ENCODE results near the gene RBM39. TPM values are rescaled to one million over a fixed set of nuclear protein-coding genes. Genes with fewer than 3 reads are reported as not detected.

Gene RBM39
- total and polyA plus RNA-seq, 2 experiments from 2014 or later, result 259 to 413 TPM

DNA sequence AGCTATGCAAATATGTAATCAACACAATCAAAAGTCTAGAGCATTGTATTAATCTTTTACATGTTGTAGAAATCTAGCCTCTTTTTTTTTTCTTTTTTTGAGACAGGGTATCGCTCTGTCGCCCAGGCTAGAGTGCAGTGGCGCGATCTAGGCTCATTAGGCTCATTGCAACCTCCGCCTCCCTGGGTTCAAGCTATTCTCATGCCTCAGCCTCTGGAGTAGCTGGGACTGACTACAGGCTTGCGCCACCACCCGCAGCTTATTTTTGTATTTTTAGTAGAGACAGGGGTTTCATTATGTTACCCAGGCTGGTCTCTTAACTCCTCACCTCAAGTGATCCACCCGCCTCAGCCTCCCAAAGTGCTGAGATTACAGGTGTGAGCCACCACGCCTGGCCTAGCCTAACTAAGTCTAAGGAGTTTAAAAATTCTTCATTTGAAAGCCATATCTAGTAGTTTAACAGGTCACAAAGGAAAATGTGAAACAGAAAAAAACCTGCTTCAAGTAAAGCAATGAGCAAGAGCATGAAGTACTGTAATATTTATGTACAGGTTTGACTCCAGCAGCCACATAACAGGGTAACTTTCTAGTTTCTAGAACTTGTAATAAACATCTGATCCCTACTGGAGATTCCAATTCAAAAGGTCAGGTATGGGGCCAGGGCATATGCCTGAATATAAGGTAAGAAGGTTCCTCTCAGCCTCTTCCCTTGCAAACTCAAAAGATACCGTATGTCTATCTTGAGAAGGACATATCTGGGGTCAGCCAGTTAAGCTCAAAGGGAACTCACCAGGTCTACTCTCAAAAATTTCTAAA, 81.7 kb downstream of the RBM39 start:
- Mint-ChIP-seq H3K27ac (no peak overlapping the region), H3K4me1 (peaks cover 41% of the 10 kb centered on the region; the same call in 2 of the 3 replicates), H3K36me3 (ENCODE audit: low read depth) (peaks cover 11% of the 10 kb centered on the region; the same call in 2 of the 3 replicates), H3K27me3 (ENCODE audit: insufficient read depth, low read depth, poor library complexity) (peaks cover 9% of the 10 kb centered on the region), H3K9me3 (no peaks in the 10 kb centered on the region), H3K4me3 (peak overlapping the region; percentile 12; the same call in 1 of the 3 replicates)
- DNase-seq (ENCODE audit: low spot score) (no peak), ATAC-seq (no peak)
- Histone ChIP-seq H4K20me1 (replicated peaks; ENCODE audit: insufficient read depth) (peaks cover 80% of the 10 kb centered on the region), H3K79me2 (replicated peaks; ENCODE audit: insufficient read depth) (peaks cover 94% of the 10 kb centered on the region), H3K4me3 (peak overlapping the region; percentile 95; the same call in 1 of the 2 replicates), H2AFZ (no peak overlapping the region), H3K4me2 (peak overlapping the region; percentile 94), H3K27ac (ENCODE audit: low read depth) (peak overlapping the region; percentile 64; the same call in 1 of the 2 replicates), H3K4me1 (ENCODE audit: insufficient read depth) (peaks cover 48% of the 10 kb centered on the region), H3F3A (replicated peaks; ENCODE audit: low read depth) (no peaks in the 10 kb centered on the region), H3K27me3 (ENCODE audit: insufficient read depth) (no peaks in the 10 kb centered on the region), H3K36me3 (ENCODE audit: insufficient read depth) (no peaks in the 10 kb centered on the region), H3K9me2 (ENCODE audit: insufficient read depth) (no peaks in the 10 kb centered on the region)
- TF ChIP-seq STAT1 (IDR thresholded peaks at IDR 0.05; ENCODE audit: unreplicated experiment) (no peak), EZH2 (IDR thresholded peaks at IDR 0.05; ENCODE audit: low read depth, unreplicated experiment) (no peak), JUNB (IDR thresholded peaks at IDR 0.05; ENCODE audit: unreplicated experiment) (no peak), EZH2phosphoT487 (IDR thresholded peaks at IDR 0.05; ENCODE audit: unreplicated experiment) (no peak), ZNF114 (CRISPR knock-in tag; IDR thresholded peaks at IDR 0.05) (no peak), NANOG (IDR thresholded peaks at IDR 0.05; ENCODE audit: borderline replicate concordance) (no peak), ZNF331 (CRISPR knock-in tag; IDR thresholded peaks at IDR 0.05; ENCODE audit: low read depth) (no peak), CREB1 (CRISPR knock-in tag; IDR thresholded peaks at IDR 0.05; ENCODE audit: low read depth) (no peak), POLR2AphosphoS5 (IDR thresholded peaks at IDR 0.05; ENCODE audit: low read depth) (no peak)
- TF ChIP-seq, protein P1, sequence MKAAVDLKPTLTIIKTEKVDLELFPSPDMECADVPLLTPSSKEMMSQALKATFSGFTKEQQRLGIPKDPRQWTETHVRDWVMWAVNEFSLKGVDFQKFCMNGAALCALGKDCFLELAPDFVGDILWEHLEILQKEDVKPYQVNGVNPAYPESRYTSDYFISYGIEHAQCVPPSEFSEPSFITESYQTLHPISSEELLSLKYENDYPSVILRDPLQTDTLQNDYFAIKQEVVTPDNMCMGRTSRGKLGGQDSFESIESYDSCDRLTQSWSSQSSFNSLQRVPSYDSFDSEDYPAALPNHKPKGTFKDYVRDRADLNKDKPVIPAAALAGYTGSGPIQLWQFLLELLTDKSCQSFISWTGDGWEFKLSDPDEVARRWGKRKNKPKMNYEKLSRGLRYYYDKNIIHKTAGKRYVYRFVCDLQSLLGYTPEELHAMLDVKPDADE (IDR thresholded peaks at IDR 0.05), result no peak
- TF ChIP-seq, protein P2, sequence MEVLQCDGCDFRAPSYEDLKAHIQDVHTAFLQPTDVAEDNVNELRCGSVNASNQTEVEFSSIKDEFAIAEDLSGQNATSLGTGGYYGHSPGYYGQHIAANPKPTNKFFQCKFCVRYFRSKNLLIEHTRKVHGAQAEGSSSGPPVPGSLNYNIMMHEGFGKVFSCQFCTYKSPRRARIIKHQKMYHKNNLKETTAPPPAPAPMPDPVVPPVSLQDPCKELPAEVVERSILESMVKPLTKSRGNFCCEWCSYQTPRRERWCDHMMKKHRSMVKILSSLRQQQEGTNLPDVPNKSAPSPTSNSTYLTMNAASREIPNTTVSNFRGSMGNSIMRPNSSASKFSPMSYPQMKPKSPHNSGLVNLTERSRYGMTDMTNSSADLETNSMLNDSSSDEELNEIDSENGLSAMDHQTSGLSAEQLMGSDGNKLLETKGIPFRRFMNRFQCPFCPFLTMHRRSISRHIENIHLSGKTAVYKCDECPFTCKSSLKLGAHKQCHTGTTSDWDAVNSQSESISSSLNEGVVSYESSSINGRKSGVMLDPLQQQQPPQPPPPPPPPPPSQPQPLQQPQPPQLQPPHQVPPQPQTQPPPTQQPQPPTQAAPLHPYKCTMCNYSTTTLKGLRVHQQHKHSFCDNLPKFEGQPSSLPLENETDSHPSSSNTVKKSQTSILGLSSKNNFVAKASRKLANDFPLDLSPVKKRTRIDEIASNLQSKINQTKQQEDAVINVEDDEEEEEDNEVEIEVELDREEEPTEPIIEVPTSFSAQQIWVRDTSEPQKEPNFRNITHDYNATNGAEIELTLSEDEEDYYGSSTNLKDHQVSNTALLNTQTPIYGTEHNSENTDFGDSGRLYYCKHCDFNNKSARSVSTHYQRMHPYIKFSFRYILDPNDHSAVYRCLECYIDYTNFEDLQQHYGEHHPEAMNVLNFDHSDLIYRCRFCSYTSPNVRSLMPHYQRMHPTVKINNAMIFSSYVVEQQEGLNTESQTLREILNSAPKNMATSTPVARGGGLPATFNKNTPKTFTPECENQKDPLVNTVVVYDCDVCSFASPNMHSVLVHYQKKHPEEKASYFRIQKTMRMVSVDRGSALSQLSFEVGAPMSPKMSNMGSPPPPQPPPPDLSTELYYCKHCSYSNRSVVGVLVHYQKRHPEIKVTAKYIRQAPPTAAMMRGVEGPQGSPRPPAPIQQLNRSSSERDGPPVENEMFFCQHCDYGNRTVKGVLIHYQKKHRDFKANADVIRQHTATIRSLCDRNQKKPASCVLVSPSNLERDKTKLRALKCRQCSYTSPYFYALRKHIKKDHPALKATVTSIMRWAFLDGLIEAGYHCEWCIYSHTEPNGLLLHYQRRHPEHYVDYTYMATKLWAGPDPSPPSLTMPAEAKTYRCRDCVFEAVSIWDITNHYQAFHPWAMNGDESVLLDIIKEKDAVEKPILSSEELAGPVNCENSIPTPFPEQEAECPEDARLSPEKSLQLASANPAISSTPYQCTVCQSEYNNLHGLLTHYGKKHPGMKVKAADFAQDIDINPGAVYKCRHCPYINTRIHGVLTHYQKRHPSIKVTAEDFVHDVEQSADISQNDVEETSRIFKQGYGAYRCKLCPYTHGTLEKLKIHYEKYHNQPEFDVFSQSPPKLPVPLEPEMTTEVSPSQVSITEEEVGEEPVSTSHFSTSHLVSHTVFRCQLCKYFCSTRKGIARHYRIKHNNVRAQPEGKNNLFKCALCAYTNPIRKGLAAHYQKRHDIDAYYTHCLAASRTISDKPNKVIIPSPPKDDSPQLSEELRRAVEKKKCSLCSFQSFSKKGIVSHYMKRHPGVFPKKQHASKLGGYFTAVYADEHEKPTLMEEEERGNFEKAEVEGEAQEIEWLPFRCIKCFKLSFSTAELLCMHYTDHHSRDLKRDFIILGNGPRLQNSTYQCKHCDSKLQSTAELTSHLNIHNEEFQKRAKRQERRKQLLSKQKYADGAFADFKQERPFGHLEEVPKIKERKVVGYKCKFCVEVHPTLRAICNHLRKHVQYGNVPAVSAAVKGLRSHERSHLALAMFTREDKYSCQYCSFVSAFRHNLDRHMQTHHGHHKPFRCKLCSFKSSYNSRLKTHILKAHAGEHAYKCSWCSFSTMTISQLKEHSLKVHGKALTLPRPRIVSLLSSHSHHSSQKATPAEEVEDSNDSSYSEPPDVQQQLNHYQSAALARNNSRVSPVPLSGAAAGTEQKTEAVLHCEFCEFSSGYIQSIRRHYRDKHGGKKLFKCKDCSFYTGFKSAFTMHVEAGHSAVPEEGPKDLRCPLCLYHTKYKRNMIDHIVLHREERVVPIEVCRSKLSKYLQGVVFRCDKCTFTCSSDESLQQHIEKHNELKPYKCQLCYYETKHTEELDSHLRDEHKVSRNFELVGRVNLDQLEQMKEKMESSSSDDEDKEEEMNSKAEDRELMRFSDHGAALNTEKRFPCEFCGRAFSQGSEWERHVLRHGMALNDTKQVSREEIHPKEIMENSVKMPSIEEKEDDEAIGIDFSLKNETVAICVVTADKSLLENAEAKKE (CRISPR knock-in tag; IDR thresholded peaks at IDR 0.05), result no peak
- TF ChIP-seq, protein P3, sequence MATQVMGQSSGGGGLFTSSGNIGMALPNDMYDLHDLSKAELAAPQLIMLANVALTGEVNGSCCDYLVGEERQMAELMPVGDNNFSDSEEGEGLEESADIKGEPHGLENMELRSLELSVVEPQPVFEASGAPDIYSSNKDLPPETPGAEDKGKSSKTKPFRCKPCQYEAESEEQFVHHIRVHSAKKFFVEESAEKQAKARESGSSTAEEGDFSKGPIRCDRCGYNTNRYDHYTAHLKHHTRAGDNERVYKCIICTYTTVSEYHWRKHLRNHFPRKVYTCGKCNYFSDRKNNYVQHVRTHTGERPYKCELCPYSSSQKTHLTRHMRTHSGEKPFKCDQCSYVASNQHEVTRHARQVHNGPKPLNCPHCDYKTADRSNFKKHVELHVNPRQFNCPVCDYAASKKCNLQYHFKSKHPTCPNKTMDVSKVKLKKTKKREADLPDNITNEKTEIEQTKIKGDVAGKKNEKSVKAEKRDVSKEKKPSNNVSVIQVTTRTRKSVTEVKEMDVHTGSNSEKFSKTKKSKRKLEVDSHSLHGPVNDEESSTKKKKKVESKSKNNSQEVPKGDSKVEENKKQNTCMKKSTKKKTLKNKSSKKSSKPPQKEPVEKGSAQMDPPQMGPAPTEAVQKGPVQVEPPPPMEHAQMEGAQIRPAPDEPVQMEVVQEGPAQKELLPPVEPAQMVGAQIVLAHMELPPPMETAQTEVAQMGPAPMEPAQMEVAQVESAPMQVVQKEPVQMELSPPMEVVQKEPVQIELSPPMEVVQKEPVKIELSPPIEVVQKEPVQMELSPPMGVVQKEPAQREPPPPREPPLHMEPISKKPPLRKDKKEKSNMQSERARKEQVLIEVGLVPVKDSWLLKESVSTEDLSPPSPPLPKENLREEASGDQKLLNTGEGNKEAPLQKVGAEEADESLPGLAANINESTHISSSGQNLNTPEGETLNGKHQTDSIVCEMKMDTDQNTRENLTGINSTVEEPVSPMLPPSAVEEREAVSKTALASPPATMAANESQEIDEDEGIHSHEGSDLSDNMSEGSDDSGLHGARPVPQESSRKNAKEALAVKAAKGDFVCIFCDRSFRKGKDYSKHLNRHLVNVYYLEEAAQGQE (IDR thresholded peaks at IDR 0.05; ENCODE audit: unreplicated experiment), result no peak
- TF ChIP-seq, protein P4, sequence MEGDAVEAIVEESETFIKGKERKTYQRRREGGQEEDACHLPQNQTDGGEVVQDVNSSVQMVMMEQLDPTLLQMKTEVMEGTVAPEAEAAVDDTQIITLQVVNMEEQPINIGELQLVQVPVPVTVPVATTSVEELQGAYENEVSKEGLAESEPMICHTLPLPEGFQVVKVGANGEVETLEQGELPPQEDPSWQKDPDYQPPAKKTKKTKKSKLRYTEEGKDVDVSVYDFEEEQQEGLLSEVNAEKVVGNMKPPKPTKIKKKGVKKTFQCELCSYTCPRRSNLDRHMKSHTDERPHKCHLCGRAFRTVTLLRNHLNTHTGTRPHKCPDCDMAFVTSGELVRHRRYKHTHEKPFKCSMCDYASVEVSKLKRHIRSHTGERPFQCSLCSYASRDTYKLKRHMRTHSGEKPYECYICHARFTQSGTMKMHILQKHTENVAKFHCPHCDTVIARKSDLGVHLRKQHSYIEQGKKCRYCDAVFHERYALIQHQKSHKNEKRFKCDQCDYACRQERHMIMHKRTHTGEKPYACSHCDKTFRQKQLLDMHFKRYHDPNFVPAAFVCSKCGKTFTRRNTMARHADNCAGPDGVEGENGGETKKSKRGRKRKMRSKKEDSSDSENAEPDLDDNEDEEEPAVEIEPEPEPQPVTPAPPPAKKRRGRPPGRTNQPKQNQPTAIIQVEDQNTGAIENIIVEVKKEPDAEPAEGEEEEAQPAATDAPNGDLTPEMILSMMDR (conservative IDR thresholded peaks at IDR 0.05; ENCODE audit: low read depth in 2 of 2), result no peak

All from GM23338 (cell line).